K562 (cell line): Measurements from ENCODE around the gene TDRD10. TPM values are rescaled to one million over a fixed set of nuclear protein-coding genes. Genes with fewer than 3 reads are reported as not detected.

ENCODE experiments used
- ATAC-seq: fragments of 200-7000 bp; cut with Tn5 transposase; 3 replicates; pipeline ENCODE4 v1.9.1; 2020; ENCODE audit warnings: moderate library complexity
- BruUV-seq: library from RNA; stranded (reverse); fragments of 400-500 nt; replicated peaks from 2 replicates; lab custom pipeline; 2021; lab: Mats Ljungman, UMichigan
- CTCF ChIA-PET: fragments of 300-600 bp; formaldehyde crosslinking; extraction: SDS; loops from one replicate; lab custom pipeline; 2021; ENCODE audit warnings: low intra/inter-chr PET ratio; lab: Yijun Ruan, JAX
- POLR2A ChIA-PET: fragments of 300-600, 350-650 bp; sonication (Branson Sonifier 250); formaldehyde crosslinking; extraction: SDS; loops from one replicate; lab custom pipeline; 2021; ENCODE audit warnings: antibody characterized with exemption, inconsistent platforms; lab: Yijun Ruan, JAX
- DNase-seq, 4 experiments: peaks; one replicate each; pipeline versions ENCODE4 v3.0.0 to v3.0.0-alpha.2; 2011 to 2018; ENCODE audit warnings: low spot score in 3 of 4, mixed read lengths in 3 of 4; ENCODE audit errors: extremely low read depth in 1 of 4
- FAIRE-seq: peaks from 2 replicates; lab custom pipeline; 2011; peaks lifted over from hg19 to GRCh38; lab: Jason Lieb, UNC
- H2AFZ ChIP-seq: 2 replicates; pipeline ENCODE4 v1.6.0; 2011; ENCODE audit warnings: low read depth, low read length, control low read depth, inconsistent platforms
- H3K27ac ChIP-seq: fragments of 200-600 bp; 3 replicates; pipeline ENCODE4 v1.8.0; 2011; ENCODE audit warnings: low read depth, mild to moderate bottlenecking, control low read depth, inconsistent platforms, low read length, moderate library complexity, mixed read lengths; ENCODE audit errors: extremely low read depth
- H3K27me3 ChIP-seq, 2 experiments: fragments of 300-600 bp in 1 of 2; 2 replicates in 1 of 2; 3 replicates in 1 of 2; pipeline versions ENCODE4 v1.6.0 to v1.8.0; 2011; ENCODE audit warnings: inconsistent platforms in 2 of 2, low read length in 2 of 2, mild to moderate bottlenecking in 1 of 2, mixed read lengths in 1 of 2, moderate library complexity in 1 of 2; ENCODE audit not compliant: control insufficient read depth in 2 of 2, insufficient read depth in 2 of 2
- H3K36me3 ChIP-seq: fragments of 300-600 bp; 3 replicates; pipeline ENCODE4 v1.8.0; 2011; ENCODE audit warnings: mild to moderate bottlenecking, low read length, inconsistent platforms; ENCODE audit not compliant: control insufficient read depth, insufficient read depth
- H3K4me1 ChIP-seq, 2 experiments: fragments of 200-600 bp in 1 of 2; replicated peaks in 1 of 2; 2 replicates in 1 of 2; 3 replicates in 1 of 2; pipeline versions ENCODE4 v1.5.1 to v1.8.0; 2011; ENCODE audit warnings: inconsistent platforms in 2 of 2, low read length in 2 of 2, mild to moderate bottlenecking in 1 of 2, mixed read lengths in 1 of 2, moderate library complexity in 1 of 2; ENCODE audit not compliant: control insufficient read depth in 2 of 2, insufficient read depth in 2 of 2
- H3K4me2 ChIP-seq: 2 replicates; pipeline ENCODE4 v1.6.1; 2011; ENCODE audit warnings: low read length, control low read depth, inconsistent platforms, mixed read lengths; ENCODE audit not compliant: insufficient read depth
- H3K4me3 ChIP-seq: fragments of 200-600 bp; sonication (generic), shearing (Covaris generic); 2 replicates; pipeline ENCODE4 v1.5.1; 2016; ENCODE audit warnings: control low read depth, inconsistent platforms
- H3K79me2 ChIP-seq: fragments of 200-600 bp; 3 replicates; pipeline ENCODE4 v1.8.0; 2011; ENCODE audit warnings: low read length, inconsistent platforms; ENCODE audit not compliant: control insufficient read depth, insufficient read depth
- H3K9ac ChIP-seq, 2 experiments: 2 replicates each; pipeline versions ENCODE4 v1.6.0 to v1.6.1; 2011; ENCODE audit warnings: low read depth in 2 of 2, low read length in 2 of 2, control low read depth in 1 of 2, inconsistent platforms in 1 of 2, mild to moderate bottlenecking in 1 of 2, mixed read lengths in 1 of 2; ENCODE audit not compliant: insufficient read depth in 1 of 2
- H3K9me1 ChIP-seq: one replicate; pipeline ENCODE4 v1.6.0; 2011; ENCODE audit warnings: inconsistent platforms, mild to moderate bottlenecking, low read length, moderate library complexity; ENCODE audit not compliant: control insufficient read depth, insufficient read depth
- H3K9me3 ChIP-seq: replicated peaks from 2 replicates; pipeline ENCODE4 v1.5.1; 2011; ENCODE audit warnings: low read depth, low read length, inconsistent platforms; ENCODE audit not compliant: control insufficient read depth, insufficient read depth
- H4K20me1 ChIP-seq: replicated peaks from 2 replicates; pipeline ENCODE4 v1.6.1; 2011; ENCODE audit warnings: low read length, inconsistent platforms, mixed read lengths; ENCODE audit not compliant: control insufficient read depth, insufficient read depth
- CTCF ChIP-seq, 3 experiments: IDR thresholded peaks in 2 of 3; conservative IDR thresholded peaks in 1 of 3; 2 replicates each; pipeline ENCODE4 v1.5.1; 2011 to 2012; ENCODE audit warnings: low read length in 3 of 3, mild to moderate bottlenecking in 3 of 3, control low read depth in 2 of 3, improper control_type of control experiment in 1 of 3, inconsistent platforms in 1 of 3, low read depth in 1 of 3, mixed read lengths in 1 of 3, moderate library complexity in 1 of 3; ENCODE audit not compliant: insufficient read depth in 2 of 3
- E2F5 ChIP-seq: sonication (generic); formaldehyde crosslinking; IDR thresholded peaks from 2 replicates; pipeline ENCODE4 v1.8.0; 2022; ENCODE audit warnings: mild to moderate bottlenecking, missing genetic modification reagents
- EGR1 ChIP-seq: fragments of 450-650 bp; conservative IDR thresholded peaks from 2 replicates; pipeline ENCODE4 v1.6.1; 2017; ENCODE audit warnings: mild to moderate bottlenecking
- FOXP1 ChIP-seq: sonication (generic); formaldehyde crosslinking; IDR thresholded peaks from 2 replicates; pipeline ENCODE4 v1.8.0; 2022; ENCODE audit warnings: mild to moderate bottlenecking, missing genetic modification reagents
- GABPB1 ChIP-seq: sonication (generic); formaldehyde crosslinking; IDR thresholded peaks from 2 replicates; pipeline ENCODE4 v1.8.0; 2022; ENCODE audit warnings: mild to moderate bottlenecking, missing genetic modification reagents
- IFI16 ChIP-seq: fragments of 250-450 bp; sonication (Bioruptor Pico); IDR thresholded peaks from 2 replicates; pipeline ENCODE4 v2.1.2; 2022; ENCODE audit warnings: mild to moderate bottlenecking, inconsistent platforms
- JUND ChIP-seq, 2 experiments: IDR thresholded peaks; 2 replicates in 1 of 2; 3 replicates in 1 of 2; pipeline ENCODE4 v1.6.1; 2011; ENCODE audit warnings: borderline replicate concordance in 2 of 2, low read depth in 2 of 2, low read length in 2 of 2, improper control_type of control experiment in 1 of 2, missing biosample characterization in 1 of 2, missing genetic modification characterization in 1 of 2, missing genetic modification reagents in 1 of 2
- KDM4B ChIP-seq, 2 experiments: fragments of 450-650 bp in 1 of 2; sonication (generic) in 1 of 2; IDR thresholded peaks; 2 replicates each; pipeline ENCODE4 v1.6.1; 2016 to 2017; ENCODE audit warnings: borderline replicate concordance in 2 of 2, antibody characterized with exemption in 1 of 2, low read depth in 1 of 2, mild to moderate bottlenecking in 1 of 2
- MAFK ChIP-seq: IDR thresholded peaks from 2 replicates; pipeline ENCODE4 v1.6.1; 2011; ENCODE audit warnings: low read length, improper control_type of control experiment
- RBM34 ChIP-seq: fragments of 200-400 bp; formaldehyde crosslinking; IDR thresholded peaks from 2 replicates; pipeline ENCODE4 v1.6.1; 2018; ENCODE audit warnings: low read length, borderline replicate concordance; ENCODE audit not compliant: insufficient read depth
- WGBS: fragments of 100-300 bp; shearing (Covaris generic); methylation state at CpG from one replicate; pipeline ENCODE4 v1.1.6; 2016; ENCODE audit warnings: low coverage, mixed read lengths; ENCODE audit not compliant: insufficient coverage; ENCODE audit errors: missing lambda C conversion rate; 5-methylcytosine and 5-hydroxymethylcytosine counted together
- in situ Hi-C: fragments of 300-500 bp; cut with MboI; formaldehyde crosslinking; loops from 4 replicates; pipeline ENCODE4 v1.15.0; 2018; ENCODE audit warnings: inconsistent platforms, mixed read lengths
- intact Hi-C: fragments of 100-400 bp; cut with micrococcal nuclease; formaldehyde crosslinking; loops from 2 replicates; pipeline ENCODE4 v1.14.2; 2022
- polyA plus RNA-seq, 8 experiments: library from polyadenylated mRNA; depleted of rRNA in 4 of 8; stranded (reverse) in 5 of 8; unstranded in 3 of 8; fragments of >200 nt; fragmentation: Nextera tagmentation in 2 of 8; fragmentation: Illumina TruSeq in 1 of 8; extraction: Ambion mirVana in 2 of 8; extraction: Trizol in 1 of 8; gene quantifications; 2 replicates each; pipeline versions ENCODE4 v1.2.1 to v1.2.3, GENCODE V29; 2011 to 2014; ENCODE audit warnings: inconsistent platforms in 1 of 8, missing spikeins in 1 of 8
- total RNA-seq, 7 experiments: library from RNA; depleted of rRNA in 6 of 7; stranded (reverse); fragments of >200 nt in 6 of 7; fragmentation: Illumina TruSeq in 2 of 7; extraction: Trizol in 2 of 7; gene quantifications; 2 replicates each; pipeline versions ENCODE4 v1.2.1 to v1.2.3, GENCODE V29; 2011 to 2021; ENCODE audit warnings: low replicate concordance in 1 of 7

TDRD10 gene
- total and polyA plus RNA-seq, 9 of the 15 experiments (the other 6 are each of a cell fraction or from before 2014, with no cell fraction given): not detected

- WGBS: 0% methylated on average over 1 of the region's 6 CpGs
- H3K4me1 ChIP-seq: no peaks in the 10 kb centered on the region; a peak in 1 of 5 replicates
- POLR2A ChIA-PET: interaction anchor here (0.5 to 0.6 kb wide), 2 partner anchors 14 to 17 kb away, joined by 3 read pairs; partner anchors contain the start of gene UBE2Q1
- TF ChIP-seq MAFK (no peak), EGR1 (peak; percentile 39), RBM34 (no peak)
- H3K79me2 ChIP-seq: no peaks in the 10 kb centered on the region
- H3K9ac ChIP-seq: no peak overlapping the region
- FAIRE-seq (no peak), DNase-seq (no peak), ATAC-seq (no peak)
- no peaks in the 10 kb centered on the region for H3K36me3 ChIP-seq
- H3K27ac ChIP-seq: no peak overlapping the region
- no TSS peak for BruUV-seq
- H2AFZ ChIP-seq: no peak overlapping the region
- no peaks in the 10 kb centered on the region for H3K9me3 ChIP-seq
- peaks cover 54 to 79% of the 10 kb centered on the region in 2 experiments for H3K27me3 ChIP-seq
- intact Hi-C loops (no loop called here), in situ Hi-C loops (no loop called here)
- H4K20me1 ChIP-seq: peaks cover 7% of the 10 kb centered on the region; the same call in 1 of the 2 replicates
- no peak overlapping the region for H3K4me2 ChIP-seq
- H3K4me3 ChIP-seq: no peak overlapping the region
- CTCF ChIA-PET: no interaction called here
- no peaks in the 10 kb centered on the region for H3K9me1 ChIP-seq
Observed at GRCh38 chr1:154541231-154541630, 39.2 kb downstream of the TDRD10 start.

GRCh38 chr1:154546264-154547063 lies 44.4 kb downstream of the TDRD10 start:
- FAIRE-seq (peak; percentile 75), DNase-seq (peak; percentile 71 to 81 (median 79)), ATAC-seq (peak; percentile 94)
- H3K27ac ChIP-seq: no peak overlapping the region
- H3K4me1 ChIP-seq: no peaks in the 10 kb centered on the region; a peak in 2 of 5 replicates
- no peak overlapping the region for H3K4me3 ChIP-seq
- H4K20me1 ChIP-seq: peaks cover 16% of the 10 kb centered on the region; the same call in 1 of the 2 replicates
- in situ Hi-C loops (loop anchor here (5.0 kb wide), 1 partner anchor 199 kb away; no protein-coding TSS in a partner anchor), intact Hi-C loops (loop anchor here (1.0 to 2.0 kb wide), 2 partner anchors 66 to 198 kb away; no protein-coding TSS in a partner anchor)
- H3K9ac ChIP-seq: no peak overlapping the region
- no peaks in the 10 kb centered on the region for H3K9me3 ChIP-seq
- POLR2A ChIA-PET: interaction anchor here (0.5 to 1.1 kb wide), 5 partner anchors 14 to 390 kb away, joined by 3 to 4 read pairs (median 3); partner anchors contain the start of gene PMVK
- H3K79me2 ChIP-seq: no peaks in the 10 kb centered on the region
- no TSS peak for BruUV-seq
- peaks cover 30% of the 10 kb centered on the region for H3K36me3 ChIP-seq
- H3K27me3 ChIP-seq: peaks cover 17 to 34% of the 10 kb centered on the region in 2 experiments
- H3K4me2 ChIP-seq: no peak overlapping the region
- WGBS: 38% methylated on average over 13 of the region's 13 CpGs
- no peaks in the 10 kb centered on the region for H3K9me1 ChIP-seq
- CTCF ChIA-PET: interaction anchor here (0.6 to 3.4 kb wide), 5 partner anchors 12 to 198 kb away, joined by 3 to 45 read pairs (median 4); partner anchors contain the start of gene UBE2Q1
- no peak overlapping the region for H2AFZ ChIP-seq
- TF ChIP-seq CTCF (IDR thresholded peaks at IDR 0.05 in 2 of 3, conservative IDR thresholded peaks at IDR 0.05 in 1 of 3; ENCODE audit: insufficient read depth in 2 of 3, low read depth in 1 of 3, low read length in 3 of 3): peak; percentile 82 to 93 (median 88)
- TF ChIP-seq JUND (IDR thresholded peaks at IDR 0.05; ENCODE audit: borderline replicate concordance, low read depth, low read length): 0 out of 2 replicates have a peak, but pooled peaks have one; percentile 6
- TF ChIP-seq JUND (tag; IDR thresholded peaks at IDR 0.05; ENCODE audit: borderline replicate concordance, low read depth, low read length): no peak
- no peak for TF ChIP-seq E2F5 (CRISPR knock-in tag)
- no peak for TF ChIP-seq IFI16
- no peak for TF ChIP-seq FOXP1 (CRISPR knock-in tag)
- no peak for TF ChIP-seq GABPB1 (CRISPR knock-in tag)
- no peak for TF ChIP-seq KDM4B (IDR thresholded peaks at IDR 0.05; ENCODE audit: borderline replicate concordance in 2 of 2, low read depth in 1 of 2)
